ENCODE data around the gene HOMER1. TPM values are rescaled to one million over a fixed set of nuclear protein-coding genes. Genes with fewer than 3 reads are reported as not detected.

HOMER1 gene
- total RNA-seq, 1 donor: 14.1 TPM

DNA sequence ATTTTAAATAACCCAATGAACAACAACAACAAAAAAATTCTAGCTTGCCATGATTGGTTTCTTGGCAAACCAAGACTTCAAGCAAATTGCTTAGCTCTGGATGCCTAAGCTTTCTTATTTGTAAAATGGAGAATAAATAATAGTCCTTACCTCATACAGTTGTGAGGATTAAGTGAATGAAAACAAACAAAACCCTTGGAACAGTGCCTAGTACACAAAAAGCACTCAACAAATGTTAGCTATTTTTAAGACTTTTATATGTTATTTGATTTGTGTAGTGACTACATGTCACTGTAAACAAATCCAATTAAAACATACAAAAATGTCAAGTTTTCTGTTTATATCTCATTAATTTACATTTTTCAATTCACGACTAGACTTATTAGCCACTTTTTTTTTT lies 13.5 kb upstream of the HOMER1 start:
- Histone ChIP-seq H3K4me2 (ENCODE audit: insufficient read depth, low read length) (no peak overlapping the region), H3K4me3 (ENCODE audit: insufficient read depth, low read length) (no peak overlapping the region), H3K27ac (ENCODE audit: low read depth, low read length) (no peak overlapping the region), H2AFZ (ENCODE audit: low read length) (no peak overlapping the region), H3K79me2 (ENCODE audit: insufficient read depth, low read length) (no peaks in the 10 kb centered on the region), H3K36me3 (ENCODE audit: insufficient read depth, low read length) (no peaks in the 10 kb centered on the region), H4K20me1 (ENCODE audit: insufficient read depth, low read length) (no peaks in the 10 kb centered on the region), H3K4me1 (ENCODE audit: insufficient read depth, low read length) (no peaks in the 10 kb centered on the region), H3K9me3 (ENCODE audit: low read depth, low read length) (no peaks in the 10 kb centered on the region), H3K27me3 (ENCODE audit: insufficient read depth, low read length) (no peaks in the 10 kb centered on the region)
- TF ChIP-seq, protein P1, sequence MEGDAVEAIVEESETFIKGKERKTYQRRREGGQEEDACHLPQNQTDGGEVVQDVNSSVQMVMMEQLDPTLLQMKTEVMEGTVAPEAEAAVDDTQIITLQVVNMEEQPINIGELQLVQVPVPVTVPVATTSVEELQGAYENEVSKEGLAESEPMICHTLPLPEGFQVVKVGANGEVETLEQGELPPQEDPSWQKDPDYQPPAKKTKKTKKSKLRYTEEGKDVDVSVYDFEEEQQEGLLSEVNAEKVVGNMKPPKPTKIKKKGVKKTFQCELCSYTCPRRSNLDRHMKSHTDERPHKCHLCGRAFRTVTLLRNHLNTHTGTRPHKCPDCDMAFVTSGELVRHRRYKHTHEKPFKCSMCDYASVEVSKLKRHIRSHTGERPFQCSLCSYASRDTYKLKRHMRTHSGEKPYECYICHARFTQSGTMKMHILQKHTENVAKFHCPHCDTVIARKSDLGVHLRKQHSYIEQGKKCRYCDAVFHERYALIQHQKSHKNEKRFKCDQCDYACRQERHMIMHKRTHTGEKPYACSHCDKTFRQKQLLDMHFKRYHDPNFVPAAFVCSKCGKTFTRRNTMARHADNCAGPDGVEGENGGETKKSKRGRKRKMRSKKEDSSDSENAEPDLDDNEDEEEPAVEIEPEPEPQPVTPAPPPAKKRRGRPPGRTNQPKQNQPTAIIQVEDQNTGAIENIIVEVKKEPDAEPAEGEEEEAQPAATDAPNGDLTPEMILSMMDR (IDR thresholded peaks at IDR 0.05; ENCODE audit: extremely low read depth, low read depth, low read length): no peak
- no peak for DNase-seq (ENCODE audit: insufficient read length, low spot score, missing footprints)

DNA sequence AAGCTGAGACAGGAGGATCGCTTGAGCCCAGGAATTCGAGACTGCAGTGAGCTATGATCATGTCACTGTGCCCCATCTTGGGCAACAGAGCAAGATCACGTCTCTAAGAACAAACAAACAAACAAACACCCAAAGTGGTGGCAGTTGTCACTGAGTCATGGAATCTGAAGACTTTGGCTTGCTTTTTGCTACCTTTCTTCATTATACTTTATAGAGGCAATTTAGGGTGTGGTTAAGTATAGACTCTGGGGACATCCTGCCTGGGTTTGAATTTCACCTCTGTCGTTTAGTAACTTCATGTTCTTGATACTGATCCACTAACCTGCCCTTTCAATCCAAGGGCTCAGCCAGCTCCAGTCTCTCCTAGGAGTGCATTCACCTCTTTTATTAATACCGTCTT lies 13.0 kb upstream of the HOMER1 start:
- Histone ChIP-seq H3K27ac (ENCODE audit: low read depth, low read length) (no peak overlapping the region), H3K9me3 (ENCODE audit: low read depth, low read length) (no peaks in the 10 kb centered on the region), H3K4me1 (ENCODE audit: insufficient read depth, low read length) (no peaks in the 10 kb centered on the region), H2AFZ (ENCODE audit: low read length) (no peak overlapping the region), H3K4me3 (ENCODE audit: insufficient read depth, low read length) (no peak overlapping the region), H3K36me3 (ENCODE audit: insufficient read depth, low read length) (no peaks in the 10 kb centered on the region), H4K20me1 (ENCODE audit: insufficient read depth, low read length) (no peaks in the 10 kb centered on the region), H3K27me3 (ENCODE audit: insufficient read depth, low read length) (no peaks in the 10 kb centered on the region), H3K79me2 (ENCODE audit: insufficient read depth, low read length) (no peaks in the 10 kb centered on the region), H3K4me2 (ENCODE audit: insufficient read depth, low read length) (no peak overlapping the region)
- TF ChIP-seq, protein P1 (IDR thresholded peaks at IDR 0.05; ENCODE audit: extremely low read depth, low read depth, low read length): no peak
- no peak for DNase-seq (ENCODE audit: insufficient read length, low spot score, missing footprints)

DNA sequence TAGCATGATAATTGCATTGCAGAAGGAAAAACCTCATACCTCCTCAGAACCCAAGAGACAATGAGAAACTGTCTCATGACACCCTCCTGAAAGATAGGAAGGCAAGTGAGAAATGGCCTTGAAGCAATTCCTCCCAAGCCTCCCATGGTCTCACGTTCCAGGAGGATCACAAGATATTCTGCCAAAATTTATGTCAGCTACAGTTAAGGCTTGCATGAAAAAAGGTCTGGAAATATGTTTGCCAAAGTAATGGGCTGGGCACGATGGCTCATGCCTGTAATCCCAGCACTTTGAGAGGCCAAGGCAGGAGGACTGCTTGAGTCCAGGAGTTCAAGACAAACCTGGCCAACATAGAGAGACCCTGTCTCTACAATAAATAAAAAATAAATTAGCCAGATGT lies 12.6 kb upstream of the HOMER1 start:
- Histone ChIP-seq H3K27me3 (ENCODE audit: insufficient read depth, low read length) (no peaks in the 10 kb centered on the region), H4K20me1 (ENCODE audit: insufficient read depth, low read length) (no peaks in the 10 kb centered on the region), H2AFZ (ENCODE audit: low read length) (no peak overlapping the region), H3K4me1 (ENCODE audit: insufficient read depth, low read length) (no peaks in the 10 kb centered on the region), H3K36me3 (ENCODE audit: insufficient read depth, low read length) (no peaks in the 10 kb centered on the region), H3K9me3 (ENCODE audit: low read depth, low read length) (no peaks in the 10 kb centered on the region), H3K4me2 (ENCODE audit: insufficient read depth, low read length) (no peak overlapping the region), H3K79me2 (ENCODE audit: insufficient read depth, low read length) (no peaks in the 10 kb centered on the region), H3K4me3 (ENCODE audit: insufficient read depth, low read length) (no peak overlapping the region), H3K27ac (ENCODE audit: low read depth, low read length) (no peak overlapping the region)
- DNase-seq (ENCODE audit: insufficient read length, low spot score, missing footprints): no peak
- TF ChIP-seq, protein P1 (IDR thresholded peaks at IDR 0.05; ENCODE audit: extremely low read depth, low read depth, low read length): no peak

DNA sequence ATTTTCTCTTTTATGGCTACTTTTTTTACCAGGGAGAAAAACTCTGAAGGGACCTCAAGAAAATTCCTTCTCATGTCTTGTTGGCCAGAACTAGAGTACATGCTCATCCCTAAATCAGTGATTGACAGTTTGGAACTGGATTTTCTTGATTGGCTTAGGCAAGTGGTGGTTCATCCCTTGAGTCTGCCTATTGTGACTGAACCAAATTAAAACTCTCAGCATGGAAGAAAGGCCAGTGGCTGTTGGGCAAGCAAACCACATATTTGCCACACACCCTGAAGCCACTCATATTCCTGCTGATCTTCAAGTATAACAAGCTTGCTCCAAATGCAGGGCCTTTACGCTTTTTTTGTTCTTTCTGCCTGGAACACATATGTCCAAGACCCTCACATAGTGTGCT lies 7.2 kb upstream of the HOMER1 start:
- H3K4me2 ChIP-seq (ENCODE audit: insufficient read depth, low read length): no peak overlapping the region
- no peaks in the 10 kb centered on the region for H4K20me1 ChIP-seq (ENCODE audit: insufficient read depth, low read length)
- no peak overlapping the region for H3K4me3 ChIP-seq (ENCODE audit: insufficient read depth, low read length)
- no peak overlapping the region for H3K27ac ChIP-seq (ENCODE audit: low read depth, low read length)
- no peak overlapping the region for H2AFZ ChIP-seq (ENCODE audit: low read length)
- no peaks in the 10 kb centered on the region for H3K4me1 ChIP-seq (ENCODE audit: insufficient read depth, low read length)
- no peaks in the 10 kb centered on the region for H3K79me2 ChIP-seq (ENCODE audit: insufficient read depth, low read length)
- no peaks in the 10 kb centered on the region for H3K36me3 ChIP-seq (ENCODE audit: insufficient read depth, low read length)
- no peaks in the 10 kb centered on the region for H3K9me3 ChIP-seq (ENCODE audit: low read depth, low read length)
- TF ChIP-seq, protein P1 (IDR thresholded peaks at IDR 0.05; ENCODE audit: extremely low read depth, low read depth, low read length): no peak
- no peaks in the 10 kb centered on the region for H3K27me3 ChIP-seq (ENCODE audit: insufficient read depth, low read length)
- no peak for DNase-seq (ENCODE audit: insufficient read length, low spot score, missing footprints)

Data from osteoblast (primary cell).